A172 (cell line): ENCODE results near the gene ABR. TPM values are rescaled to one million over a fixed set of nuclear protein-coding genes. Genes with fewer than 3 reads are reported as not detected.
A peak's percentile ranks its signal among the peaks of the same experiment; 100 is the strongest.

Experiments
- DNase-seq: peaks from one replicate; pipeline ENCODE4 v3.0.0-alpha.2; 2015; ENCODE audit warnings: low spot score
- total RNA-seq: library from RNA; depleted of rRNA; stranded (reverse); fragments of >200 nt; shearing (Covaris generic); gene quantifications from 2 replicates; pipeline ENCODE4 v1.2.3, GENCODE V29; 2014; rRNA removed

Gene ABR
- 44.7 and 66.9 TPM in 2 replicates for total RNA-seq

DNA sequence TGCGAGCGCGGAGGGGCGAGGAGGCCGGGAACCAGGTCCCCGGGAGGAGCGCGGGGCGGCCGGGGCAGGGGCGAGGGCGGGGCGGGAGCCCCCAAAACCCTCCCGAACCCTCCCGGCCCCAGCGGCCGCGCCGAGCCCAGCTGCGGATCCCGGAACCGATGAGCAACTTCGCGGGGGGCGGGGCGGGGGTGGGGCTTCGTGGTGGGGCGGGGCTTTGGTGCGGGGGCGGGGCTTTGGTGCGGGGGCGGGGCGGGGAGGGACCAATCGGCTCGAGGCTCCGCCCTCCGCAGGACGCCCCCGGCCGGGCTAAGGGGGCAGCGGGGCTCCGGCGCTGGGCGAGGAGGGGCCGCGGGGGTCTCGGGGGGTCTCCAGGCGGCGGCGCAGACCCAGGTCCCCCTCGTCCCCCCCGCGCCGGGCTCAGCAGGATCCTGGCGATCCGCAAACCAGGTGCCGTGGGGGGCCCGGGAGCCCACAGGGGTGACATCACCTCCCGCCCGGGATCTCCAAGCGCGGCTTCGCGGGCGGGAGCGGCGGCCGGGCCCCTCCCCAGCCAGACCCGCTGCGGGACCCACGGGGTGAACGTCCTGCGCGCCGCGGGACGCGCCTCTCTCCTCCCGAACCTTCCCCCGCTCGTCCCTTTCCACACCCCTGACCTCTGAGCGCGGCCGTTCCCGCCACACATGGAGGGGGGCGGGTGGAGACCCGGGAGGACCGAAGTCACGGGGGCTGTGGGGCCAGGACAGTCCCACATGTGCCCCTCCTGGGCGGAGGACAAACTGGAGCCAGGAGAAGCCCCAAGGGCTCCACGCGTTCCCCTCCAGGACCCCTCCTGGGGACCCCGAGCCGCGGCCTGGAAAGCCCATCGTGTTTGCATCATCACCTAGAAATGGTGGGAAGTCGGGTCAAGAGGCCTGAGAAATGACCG lies at the start of gene ABR:
Gene ABR (minus strand): TSS at position 164 of the 925 bp plus-strand sequence. CDS start 254 bp downstream, outside the sequence.
- DNase-seq: no peak

DNA sequence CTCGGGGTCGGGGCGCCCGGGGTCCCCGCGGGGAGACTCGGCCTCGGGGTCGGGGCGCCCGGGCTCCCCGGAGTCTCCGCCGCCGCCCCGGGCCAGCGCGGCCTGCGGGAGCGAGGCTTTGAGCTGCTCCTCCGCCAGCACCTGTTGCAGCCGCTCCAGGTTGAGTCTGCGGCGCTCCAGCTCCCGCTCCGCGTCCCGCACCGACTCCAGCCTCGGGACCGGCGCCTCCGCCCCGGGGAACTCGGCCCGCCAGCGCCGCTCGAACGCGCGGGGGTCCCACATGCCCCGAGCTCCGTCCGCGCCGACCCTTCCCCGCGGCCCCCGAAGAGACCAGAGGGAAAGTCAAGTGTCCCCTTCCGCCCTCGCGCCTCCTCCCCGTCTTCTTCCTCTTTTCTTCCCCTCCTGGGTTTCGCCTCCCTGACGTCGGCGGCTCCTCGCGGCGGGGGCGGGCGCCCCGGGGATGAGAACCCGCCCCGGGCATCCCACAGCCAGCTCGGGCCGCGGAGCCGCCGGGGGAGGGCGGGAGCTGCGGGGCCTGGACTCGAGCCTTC lies 49.6 kb upstream of the ABR start:
- DNase-seq: peak; percentile 34

DNA sequence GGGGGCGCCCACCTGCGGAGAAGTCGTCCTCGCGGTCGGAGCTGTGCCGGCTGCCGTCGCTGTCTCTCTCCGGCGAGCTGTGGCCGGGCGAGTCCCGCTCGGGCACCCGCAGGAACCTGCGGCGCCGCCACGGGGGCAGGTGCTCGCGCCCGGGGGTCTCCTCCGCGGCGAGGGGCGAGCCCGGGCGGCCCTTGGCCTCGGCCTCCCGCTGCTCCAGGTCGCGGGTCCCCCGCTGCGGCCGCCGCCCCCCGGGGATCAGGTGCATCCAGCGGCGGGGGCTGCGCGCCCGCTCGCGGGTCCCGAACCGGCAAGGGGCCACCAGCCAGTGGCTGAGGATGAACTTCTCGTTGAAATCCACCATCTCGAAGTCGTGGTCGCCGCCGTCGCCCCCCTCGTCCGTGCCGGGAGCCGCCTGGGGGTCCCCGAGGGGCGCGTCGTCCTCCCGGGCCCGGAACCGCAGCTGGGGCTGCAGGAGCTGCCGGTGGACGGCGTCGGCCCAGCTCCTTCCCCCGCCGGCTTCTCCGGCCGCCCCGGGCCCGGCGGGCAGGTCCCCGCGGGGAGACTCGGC lies 49.1 kb upstream of the ABR start:
- DNase-seq: no peak

DNA sequence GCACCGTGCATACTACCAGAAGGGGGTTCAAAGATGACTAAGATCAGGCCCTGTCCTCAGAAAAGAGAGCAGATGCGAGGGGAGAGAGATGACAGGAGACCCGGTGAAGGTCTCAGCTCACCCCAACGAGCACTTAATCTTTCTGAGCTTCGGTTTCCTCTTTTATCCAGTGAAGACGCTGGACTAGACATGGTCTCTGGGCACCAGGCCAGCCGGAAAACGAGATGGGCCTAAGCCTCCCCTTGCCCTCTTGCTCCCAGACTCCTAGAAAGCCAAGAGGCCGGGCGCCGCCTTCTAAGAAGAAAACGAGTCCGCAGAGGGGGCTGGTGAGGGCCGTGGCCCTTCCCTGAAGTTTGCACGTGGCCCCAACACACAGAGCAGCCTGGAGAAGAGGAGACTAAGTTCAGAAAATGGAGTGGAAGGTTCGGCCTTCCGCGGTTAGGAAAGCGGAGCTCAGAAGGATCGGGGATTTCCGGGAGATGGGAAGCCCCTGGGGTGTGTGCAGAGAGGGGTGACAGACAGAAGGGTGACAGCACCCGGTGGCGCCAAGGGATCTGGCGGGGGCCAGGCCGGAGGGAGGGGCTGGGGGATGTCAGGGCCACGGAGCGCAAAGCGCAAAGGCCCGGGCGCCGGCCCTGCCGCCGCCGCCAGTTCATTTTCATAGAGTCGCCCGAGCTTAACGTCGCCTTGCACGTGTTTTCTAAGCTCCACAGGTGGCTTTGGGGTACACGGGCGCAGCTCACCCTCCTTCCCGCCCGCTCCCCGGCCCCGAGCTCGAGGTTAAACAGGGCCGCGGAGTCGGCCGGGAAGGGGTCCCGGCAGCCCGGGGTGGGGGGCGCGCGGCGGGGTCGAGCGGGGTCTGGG lies 48.4 kb upstream of the ABR start:
- no peak for DNase-seq

DNA sequence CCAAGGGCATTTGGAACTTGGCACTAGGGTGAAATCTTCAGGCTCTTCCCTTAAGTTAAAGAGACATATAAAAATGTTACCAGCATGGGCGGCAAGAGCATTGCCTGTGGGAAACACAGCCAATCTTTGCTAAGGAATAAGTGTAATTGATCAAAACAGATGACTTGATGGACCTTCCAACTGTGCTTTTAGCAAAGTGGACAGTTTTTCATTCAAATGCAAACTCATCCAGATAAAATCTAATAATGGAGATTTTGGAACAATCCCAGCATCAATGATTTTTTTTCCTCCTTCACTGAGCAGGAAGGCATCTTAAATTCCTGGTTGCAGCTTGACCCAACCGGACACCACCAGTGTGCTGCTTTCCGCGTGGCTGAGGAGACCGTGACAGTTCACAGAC lies 47.6 kb upstream of the ABR start:
- DNase-seq: no peak

DNA sequence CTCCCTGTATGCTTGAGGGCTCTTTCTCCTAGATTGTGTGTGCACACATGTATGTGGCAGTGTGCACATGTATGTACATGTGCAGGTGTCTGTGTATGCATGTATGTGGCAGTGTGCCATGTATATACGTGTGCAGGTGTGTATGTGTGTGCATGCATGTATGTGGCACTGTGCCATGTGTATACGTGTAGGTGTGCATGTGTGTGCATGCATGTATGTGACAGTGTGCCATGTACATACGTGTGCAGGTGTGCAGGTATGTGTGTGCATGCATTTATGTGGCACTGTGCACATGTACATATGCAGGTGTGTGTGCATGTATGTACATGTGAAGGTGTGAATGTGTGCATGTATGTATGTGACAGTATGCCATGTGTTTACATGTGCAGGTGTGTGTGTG lies 46.5 kb upstream of the ABR start:
- no peak for DNase-seq

DNA sequence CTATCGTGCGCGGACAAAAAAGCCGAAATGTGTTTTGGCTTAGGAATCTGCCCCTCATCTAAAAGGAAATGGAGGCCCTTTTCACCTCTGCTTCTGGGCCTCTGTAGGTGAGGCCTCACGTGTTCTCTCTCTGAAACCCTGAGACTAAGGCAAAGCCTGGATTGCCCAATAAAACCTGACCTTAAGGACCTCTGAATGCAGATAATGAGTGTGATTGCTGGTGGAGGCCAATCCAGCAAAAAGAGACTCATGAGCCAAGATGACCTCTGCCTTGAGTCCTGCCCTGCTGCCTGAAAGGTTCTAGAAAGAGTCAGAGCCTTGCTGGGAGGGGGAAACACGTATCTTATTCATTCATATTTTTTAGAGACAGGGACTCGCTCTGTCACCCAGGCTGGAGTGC lies 44.5 kb upstream of the ABR start:
- no peak for DNase-seq

DNA sequence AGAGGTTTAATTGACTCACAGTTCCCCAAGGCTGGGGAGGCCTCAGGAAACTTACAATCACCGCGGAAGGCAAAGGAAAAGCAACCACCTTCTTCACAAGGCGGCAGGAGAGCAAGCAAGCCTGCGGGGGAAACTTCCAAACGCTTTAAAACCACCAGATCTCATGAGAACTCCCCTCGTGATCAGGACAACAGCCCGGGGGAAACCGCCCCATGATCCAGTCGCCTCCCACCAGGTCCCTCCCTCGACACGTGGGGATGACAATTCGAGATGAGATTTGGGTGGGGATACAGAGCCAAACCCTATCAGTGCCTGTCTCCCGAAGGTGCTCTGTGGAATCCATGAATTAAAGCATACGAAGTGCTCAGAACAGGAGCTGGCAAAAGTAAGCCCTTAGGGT lies 43.9 kb upstream of the ABR start:
- DNase-seq: no peak

DNA sequence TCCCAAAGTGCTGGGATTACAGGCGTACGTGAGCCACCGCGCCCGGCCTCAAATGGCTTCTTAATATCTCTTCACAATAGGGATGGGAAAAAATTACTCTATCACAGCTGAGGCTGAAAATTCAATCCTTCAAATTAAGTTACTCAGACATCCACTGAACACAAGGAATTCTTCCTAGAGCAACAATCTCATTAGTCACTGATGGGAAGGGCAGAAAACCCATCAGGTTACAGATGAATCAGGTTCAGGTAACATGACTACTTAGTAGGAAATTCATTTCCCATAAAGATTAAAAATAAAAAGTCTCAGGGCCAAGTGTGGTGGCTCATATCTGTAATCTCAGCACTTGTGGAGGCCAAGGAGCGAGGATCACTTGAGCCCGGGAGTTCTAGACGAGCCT lies 42.5 kb upstream of the ABR start:
- DNase-seq: peak; percentile 50

DNA sequence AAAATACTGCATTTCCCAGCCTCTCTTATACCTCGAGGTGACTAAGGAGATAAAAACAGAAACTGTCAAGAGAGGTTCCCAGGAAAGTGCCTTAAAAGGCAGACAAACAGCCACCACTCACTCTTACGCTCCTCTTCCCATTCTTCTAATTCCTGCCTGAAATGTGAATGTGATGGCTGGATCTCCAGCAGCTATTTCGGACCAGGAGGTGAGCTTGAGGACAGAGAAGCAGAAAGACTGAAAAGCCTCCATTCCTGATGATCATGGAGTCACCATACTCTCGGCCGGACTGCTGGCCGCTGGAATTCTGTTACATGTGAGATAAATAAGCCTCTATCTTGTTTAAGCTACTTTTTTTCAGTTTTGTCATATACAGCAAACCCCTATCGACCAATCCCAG lies 41.4 kb upstream of the ABR start:
- no peak for DNase-seq

DNA sequence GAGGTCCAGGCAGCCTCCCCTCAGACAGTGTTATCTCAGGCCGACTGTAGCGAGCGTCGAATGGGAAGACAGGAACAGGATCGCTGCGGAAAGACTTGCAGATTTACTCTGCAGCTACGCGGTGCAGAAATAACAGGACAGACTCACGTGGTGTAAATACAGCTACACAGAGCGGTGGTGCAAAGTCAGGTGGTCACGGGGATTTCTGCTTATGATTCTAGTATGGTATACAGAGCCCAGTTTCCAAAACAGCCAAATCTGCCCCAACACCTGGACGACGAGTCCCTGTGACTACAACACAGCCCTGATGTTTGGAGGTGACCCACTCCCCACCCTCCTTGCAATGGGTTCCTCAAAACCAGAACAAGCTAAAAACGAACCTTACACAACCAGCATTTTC lies 40.6 kb upstream of the ABR start:
- DNase-seq: no peak

DNA sequence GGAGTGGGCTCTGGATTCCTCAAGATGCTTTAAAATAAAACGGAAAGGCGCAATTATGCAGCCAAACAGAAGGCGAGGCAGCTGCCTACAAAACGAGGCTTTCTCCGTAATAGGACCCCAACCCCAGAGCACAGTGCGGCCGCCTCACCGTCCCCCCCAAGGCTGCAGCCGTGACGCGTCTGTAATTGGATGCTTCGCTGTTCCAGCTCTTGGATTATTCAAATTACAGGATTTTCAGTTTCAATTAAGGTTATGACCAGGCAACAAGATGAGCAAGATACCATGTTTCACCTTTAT lies 37.3 kb upstream of the ABR start:
- DNase-seq: no peak

DNA sequence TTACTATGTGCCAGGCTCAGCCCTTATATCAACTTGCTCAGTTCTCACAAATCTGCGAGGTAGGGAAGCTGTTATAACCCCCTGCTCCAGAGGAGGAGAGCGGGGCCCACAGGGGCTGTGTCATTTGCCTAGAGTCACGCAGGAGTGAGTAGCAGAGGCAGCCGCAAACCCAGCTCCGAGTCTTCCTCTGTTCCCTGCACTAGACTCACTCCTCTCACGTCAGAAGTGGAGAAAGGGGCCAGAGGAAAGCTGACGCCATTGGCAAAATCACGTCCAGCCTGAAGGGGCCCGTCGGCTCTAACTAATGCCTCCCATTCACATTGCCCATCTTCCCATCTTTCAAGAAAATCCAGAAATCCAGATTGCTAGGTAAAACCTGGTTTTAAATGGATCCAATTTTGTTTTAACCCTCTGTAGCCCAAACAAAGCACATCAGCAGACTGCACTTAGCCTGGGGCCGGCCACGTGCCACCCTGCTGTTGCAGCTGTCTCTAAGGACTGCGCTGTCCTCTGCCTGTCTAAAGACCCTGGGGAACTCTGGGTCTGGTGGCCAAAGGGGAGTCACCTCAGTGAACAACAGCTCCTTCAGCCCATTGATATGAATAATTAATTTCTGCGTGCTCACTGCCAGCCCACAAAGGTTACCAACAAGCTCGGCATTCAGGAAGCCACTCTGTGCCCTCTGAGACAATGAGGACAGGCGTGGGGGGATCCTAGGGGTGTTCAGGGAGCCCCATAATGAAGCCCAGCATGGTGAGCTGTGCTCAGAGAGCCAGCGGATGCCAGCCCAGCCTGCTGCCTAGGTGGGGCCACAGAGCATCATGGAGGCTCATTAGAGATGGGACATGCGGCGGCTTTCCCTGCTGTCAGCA lies 36.7 kb upstream of the ABR start:
- no peak for DNase-seq

DNA sequence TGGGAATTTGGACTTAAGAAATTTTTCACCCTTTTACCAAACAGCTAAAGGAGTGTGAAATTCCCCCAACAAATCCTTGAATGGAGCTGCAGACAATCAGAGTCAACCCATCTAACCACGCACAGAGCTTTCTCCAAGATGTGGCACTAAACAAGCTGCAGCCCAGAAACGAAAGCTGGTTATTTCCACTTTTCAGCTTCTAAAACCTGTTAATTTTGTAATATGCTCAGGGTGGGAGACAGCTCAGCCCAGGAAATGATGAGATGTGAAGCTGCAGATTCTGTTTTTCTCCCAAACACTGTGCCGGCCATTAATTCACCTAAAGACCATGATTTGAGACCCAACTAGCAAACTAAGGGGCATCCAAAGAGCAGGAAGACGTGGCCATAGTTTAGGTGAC lies 33.2 kb upstream of the ABR start:
- no peak for DNase-seq

DNA sequence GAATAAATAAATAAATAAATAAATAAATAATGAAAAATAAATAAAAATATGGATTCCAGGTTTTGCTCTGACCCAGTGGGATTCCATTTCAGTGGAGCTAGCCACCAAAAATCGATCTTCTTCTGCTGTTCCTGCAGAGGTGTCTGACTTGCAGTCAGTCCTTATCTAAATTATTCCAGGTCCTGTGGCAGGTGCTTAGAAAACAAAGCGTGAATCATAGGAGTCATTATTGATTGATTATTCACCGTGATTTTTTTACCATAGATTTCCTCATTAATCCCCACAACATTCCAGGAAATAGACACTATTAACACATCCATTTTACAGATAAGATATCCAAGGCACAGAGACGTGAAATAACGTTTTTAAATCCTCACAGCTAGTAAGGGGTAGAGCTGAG lies 31.5 kb upstream of the ABR start:
- DNase-seq: no peak

DNA sequence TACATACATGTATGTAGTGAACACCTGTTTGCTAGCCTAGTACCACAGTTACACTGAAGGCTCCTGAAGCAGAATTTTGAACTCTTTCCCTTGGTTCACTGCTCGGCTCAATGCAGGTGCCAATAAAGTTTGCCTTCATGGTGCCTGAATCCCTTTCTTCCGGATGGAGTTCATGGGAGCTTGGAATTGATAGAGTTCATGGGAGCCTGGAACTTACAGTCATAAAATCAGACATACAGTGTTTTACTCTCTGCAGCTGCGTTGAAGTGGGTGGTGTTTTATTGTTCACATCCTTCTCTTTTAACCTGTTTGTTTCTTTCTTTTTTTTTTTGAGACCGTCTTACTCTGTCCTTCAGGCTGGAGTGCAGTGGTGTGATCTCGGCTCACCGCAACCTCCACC lies 29.2 kb upstream of the ABR start:
- DNase-seq: no peak

DNA sequence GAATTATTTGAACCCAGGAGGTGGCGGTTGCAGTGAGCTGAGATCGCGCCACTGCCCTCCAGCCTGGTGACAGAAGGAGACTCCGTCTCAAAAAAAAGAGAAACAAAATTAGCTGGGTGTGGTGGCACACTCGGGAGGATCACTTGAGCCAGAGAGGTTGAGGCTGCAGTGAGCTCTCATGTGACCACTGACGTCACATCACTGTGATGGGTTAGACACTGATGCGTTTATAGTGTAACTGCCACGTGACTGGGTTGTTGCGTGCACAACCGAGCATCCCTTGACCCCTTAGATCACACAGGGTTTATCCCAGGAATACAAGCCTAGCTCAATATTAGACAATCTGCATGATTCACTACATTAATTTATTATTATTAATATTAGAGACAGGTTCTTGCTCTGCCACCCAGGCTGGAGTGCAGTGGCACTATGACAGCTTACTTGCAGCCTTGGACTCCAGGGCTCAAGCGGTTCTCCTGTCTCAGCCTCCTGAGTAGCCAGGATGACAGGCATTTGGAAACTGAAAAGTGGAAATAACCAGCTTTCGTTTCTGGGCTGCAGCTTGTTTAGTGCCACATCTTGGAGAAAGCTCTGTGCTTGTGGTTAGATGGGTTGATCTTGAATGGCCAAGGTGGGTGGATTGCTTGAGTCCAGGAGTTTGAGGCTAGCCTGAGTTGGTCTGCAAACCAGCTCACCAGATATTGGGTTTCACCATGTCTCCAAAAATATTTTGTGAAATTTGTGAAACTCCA lies 26.4 kb upstream of the ABR start:
- DNase-seq: no peak

DNA sequence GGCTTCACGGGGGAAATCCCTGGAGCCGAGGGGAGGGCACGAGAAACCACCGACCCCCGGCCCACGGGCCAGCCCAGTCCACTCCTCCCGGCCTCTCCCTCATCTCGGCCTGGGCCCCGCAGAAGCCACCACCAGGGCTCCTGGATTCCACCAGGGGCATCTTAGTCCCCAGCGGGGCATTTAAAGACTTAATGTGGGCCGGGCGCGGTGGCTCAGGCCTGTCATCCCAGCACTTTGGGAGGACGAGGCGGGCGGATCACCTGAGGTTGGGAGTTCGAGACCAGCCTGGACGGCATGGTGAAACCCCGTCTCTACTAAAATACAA lies 24.1 kb upstream of the ABR start:
- DNase-seq: no peak

DNA sequence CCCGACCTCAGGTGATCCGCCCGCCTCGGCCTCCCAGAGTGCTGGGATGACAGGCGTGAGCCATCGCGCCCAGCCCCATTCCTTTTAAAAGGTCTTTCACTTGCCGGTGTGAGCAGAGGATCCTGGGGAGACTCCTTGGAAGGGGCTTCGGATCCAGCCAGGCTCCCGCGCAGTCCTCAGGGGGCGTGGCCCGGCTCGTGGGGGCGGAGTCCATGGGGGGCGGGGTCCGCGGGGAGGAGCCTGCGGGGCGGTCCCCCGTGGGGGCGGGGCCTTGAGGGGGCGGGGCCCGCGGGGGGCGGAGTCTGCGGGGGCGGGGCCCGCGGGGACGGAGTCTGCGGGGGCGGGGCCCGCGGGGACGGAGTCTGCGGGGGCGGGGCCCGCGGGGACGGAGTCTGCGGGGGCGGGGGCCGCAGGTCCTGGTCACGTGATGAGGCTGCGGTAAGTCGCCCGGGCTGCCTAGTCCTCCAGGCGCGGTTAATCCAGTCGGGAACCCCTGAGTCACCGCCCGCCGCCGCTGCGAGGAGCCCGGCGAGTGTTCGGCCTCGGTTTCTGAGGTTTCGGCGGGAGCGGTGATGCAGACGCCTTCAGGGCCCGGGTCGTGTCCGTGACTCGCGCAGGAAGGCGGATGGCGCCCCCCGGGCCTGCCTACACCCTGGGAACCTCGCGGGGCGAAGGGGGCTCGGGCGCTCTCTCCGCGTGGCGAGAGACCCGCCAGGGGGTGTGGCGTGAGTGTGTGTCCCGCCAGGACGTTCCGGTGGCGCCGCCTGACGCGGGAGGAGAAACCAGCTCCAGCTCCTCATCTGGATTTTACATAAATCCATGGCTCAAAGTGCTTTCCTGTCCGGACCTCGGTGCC lies 23.6 kb upstream of the ABR start:
- peak; percentile 75 for DNase-seq

DNA sequence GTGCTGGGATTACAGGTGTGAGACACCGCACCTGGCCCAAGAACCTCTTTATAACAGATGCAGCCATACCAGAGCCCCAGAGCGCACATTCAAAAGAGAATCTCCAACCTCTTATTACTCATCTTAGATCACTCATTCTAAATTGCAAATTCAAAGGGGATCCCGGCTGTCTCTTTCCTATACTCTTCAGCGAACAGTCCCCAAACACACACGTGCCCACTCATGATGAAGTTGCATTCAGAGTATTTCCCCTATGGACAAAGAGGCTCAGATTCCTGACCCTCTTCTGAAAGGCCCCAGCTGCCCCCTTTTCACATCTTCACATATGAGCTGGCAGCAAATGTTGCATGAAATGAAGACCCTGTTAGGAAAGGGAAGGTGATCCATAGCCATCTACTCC lies 22.5 kb upstream of the ABR start:
- no peak for DNase-seq
